GM12892 (cell line): ENCODE data around the gene SNX8.

Experiments
- DNase-seq: peaks from one replicate; pipeline ENCODE4 v3.0.0; 2011; ENCODE audit not compliant: insufficient read length
- FAIRE-seq: peaks from 2 replicates; lab custom pipeline; 2011; peaks lifted over from hg19 to GRCh38; lab: Jason Lieb, UNC
- POLR2A ChIP-seq: IDR thresholded peaks from 2 replicates; pipeline ENCODE4 v1.6.1; 2011; ENCODE audit warnings: low read depth, low read length, control low read depth
- POLR2AphosphoS5 ChIP-seq: IDR thresholded peaks from 2 replicates; pipeline ENCODE4 v1.6.1; 2011; ENCODE audit warnings: low read depth, low read length, control low read depth
- TAF1 ChIP-seq: IDR thresholded peaks from 2 replicates; pipeline ENCODE4 v1.6.1; 2011; ENCODE audit warnings: low read depth, mild to moderate bottlenecking, control low read depth, low read length, borderline replicate concordance

The SNX8 gene

DNA sequence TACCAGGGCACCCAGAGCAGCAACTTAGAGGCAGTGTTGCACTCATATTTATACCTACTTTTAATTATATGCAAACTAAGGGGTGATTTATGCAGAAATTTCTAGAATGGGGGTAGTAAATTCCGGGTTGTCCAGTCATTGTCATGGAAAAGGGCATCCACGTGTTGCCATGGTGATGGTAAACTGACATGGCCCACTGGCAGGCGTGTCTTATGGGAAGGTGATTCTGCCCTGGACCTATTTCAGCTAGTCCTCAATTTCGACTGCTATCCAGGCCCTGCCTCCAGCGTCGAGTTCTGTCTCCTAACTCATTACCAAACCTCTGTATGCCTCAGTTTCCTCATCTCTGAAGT lies 12.8 kb downstream of the SNX8 start:
- TF ChIP-seq POLR2A (no peak), TAF1 (no peak), POLR2AphosphoS5 (no peak)
- DNase-seq, result no peak
- no peak for FAIRE-seq

- TF ChIP-seq POLR2AphosphoS5 (no peak), POLR2A (no peak), TAF1 (no peak)
- FAIRE-seq (peak; percentile 30), DNase-seq (no peak)
Measured at GRCh38 chr7:2299870-2300512, 14.2 kb downstream of the SNX8 start.

DNA sequence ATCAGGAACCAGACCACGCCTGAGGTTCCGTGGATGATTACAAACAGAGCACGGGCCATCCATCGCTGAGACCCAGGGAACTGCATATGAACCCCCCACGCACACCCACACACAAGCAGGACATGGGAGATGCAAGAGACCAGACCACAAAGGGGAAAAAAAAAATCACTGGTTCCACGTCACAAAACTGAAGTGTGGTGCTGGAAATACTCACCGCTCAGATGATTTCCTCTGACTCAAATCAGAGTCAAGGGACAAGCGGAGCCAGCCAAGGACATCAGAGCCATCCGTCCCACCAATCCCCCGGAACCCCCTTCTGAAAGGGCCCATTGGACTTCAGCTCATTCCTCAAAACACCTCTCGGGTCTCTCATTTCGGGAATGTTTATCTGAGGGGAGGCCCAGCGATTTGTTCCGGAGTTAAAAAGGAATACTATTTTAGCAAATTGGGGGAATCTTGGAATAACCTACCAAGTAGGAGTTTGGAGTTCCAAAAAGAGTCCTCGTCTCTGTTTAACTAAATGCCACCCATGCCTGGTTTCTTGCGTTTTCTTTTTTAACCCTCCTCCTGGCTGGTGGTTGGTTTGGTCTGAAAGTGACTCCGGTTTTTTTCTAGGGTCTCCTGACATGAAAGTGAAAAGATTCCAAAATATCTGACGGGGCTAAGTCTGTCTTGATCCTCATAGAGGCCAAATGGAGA lies 15.0 kb downstream of the SNX8 start:
- FAIRE-seq (peak; percentile 70), DNase-seq (no peak)
- 0 out of 2 replicates have a peak, but pooled peaks have one; percentile 22 for TF ChIP-seq POLR2AphosphoS5
- TF ChIP-seq TAF1, result no peak
- peak; percentile 63 for TF ChIP-seq POLR2A

- no peak for DNase-seq
- no peak for TF ChIP-seq POLR2A
- no peak for TF ChIP-seq TAF1
- FAIRE-seq, result no peak
Measured at GRCh38 chr7:2296832-2297231, 17.4 kb downstream of the SNX8 start.

GRCh38 chr7:2295936-2296620 lies 18.2 kb downstream of the SNX8 start:
- FAIRE-seq, result no peak
- TF ChIP-seq POLR2A (no peak), POLR2AphosphoS5 (no peak), TAF1 (no peak)
- DNase-seq, result no peak

DNA sequence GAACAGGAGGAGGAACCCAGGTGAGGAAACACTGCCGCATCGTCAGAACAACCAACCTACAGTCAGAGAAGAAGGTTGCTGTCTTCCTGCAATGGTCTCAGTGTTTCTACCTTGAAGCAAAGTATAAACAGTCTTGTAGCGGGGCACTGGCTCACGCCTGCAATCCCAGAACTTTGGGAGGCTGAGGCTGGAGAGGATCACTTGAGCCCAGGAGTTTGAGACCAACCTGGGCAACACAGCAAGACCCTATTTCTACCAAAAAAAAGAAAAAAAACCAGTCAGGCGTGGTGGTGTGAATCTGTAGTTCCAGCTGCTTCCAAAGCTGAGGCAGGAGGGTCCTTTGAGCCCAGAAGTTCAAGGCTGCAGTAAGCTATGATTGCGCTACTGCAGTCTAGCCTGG lies 23.4 kb downstream of the SNX8 start:
- no peak for DNase-seq
- no peak for FAIRE-seq
- no peak for TF ChIP-seq POLR2A
- no peak for TF ChIP-seq TAF1
- TF ChIP-seq POLR2AphosphoS5, result no peak

- DNase-seq, result no peak
- no peak for FAIRE-seq
- TF ChIP-seq TAF1 (no peak), POLR2A (no peak), POLR2AphosphoS5 (no peak)
Measured at GRCh38 chr7:2289621-2290020, 24.6 kb downstream of the SNX8 start.

GRCh38 chr7:2289111-2289586 lies 25.1 kb downstream of the SNX8 start:
- TF ChIP-seq TAF1, result no peak
- TF ChIP-seq POLR2AphosphoS5, result no peak
- TF ChIP-seq POLR2A, result no peak
- no peak for FAIRE-seq
- DNase-seq, result no peak

- DNase-seq (no peak), FAIRE-seq (peak; percentile 65)
Measured at GRCh38 chr7:2288503-2288902, 25.7 kb downstream of the SNX8 start.

GRCh38 chr7:2287745-2288144 lies 26.5 kb downstream of the SNX8 start:
- TF ChIP-seq POLR2AphosphoS5 (no peak), TAF1 (no peak), POLR2A (no peak)
- FAIRE-seq (no peak), DNase-seq (no peak)

More at GRCh38 chr7:2288503-2288902, 25.7 kb downstream of the SNX8 start:
- no peak for TF ChIP-seq TAF1

DNA sequence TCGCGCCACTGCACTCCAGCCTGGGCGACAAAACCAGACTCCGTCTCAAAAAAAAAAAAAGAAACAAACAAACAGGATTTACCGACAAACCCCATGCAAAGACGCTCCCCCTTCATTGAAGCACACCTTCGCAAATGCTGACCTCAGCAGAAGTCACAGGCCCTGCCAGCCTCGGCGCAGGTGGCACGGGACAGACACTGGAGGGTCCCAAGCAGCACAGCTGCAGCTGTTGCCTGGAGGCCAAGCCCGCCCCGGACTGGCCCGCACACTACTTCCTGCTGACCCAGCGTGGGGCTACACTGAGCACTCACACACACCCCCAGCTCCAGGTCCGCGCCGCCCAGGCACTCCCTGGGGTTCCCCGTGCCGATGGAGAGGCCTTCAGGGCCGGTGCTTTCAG lies 31.2 kb downstream of the SNX8 start:
- no peak for TF ChIP-seq POLR2A
- no peak for TF ChIP-seq POLR2AphosphoS5
- TF ChIP-seq TAF1, result no peak
- FAIRE-seq, result no peak
- DNase-seq, result no peak

GRCh38 chr7:2282185-2282751 lies 32.0 kb downstream of the SNX8 start:
- no peak for TF ChIP-seq POLR2AphosphoS5
- TF ChIP-seq TAF1, result no peak
- TF ChIP-seq POLR2A, result no peak
- FAIRE-seq (no peak), DNase-seq (no peak)
